Endothelial cell of umbilical vein (primary cell): ENCODE data around the gene MYO15A.

Experiments used
- EZH2 ChIP-seq: IDR thresholded peaks from 2 replicates; pipeline ENCODE4 v1.6.1; 2012; ENCODE audit warnings: borderline replicate concordance, low read depth, mild to moderate bottlenecking, moderate library complexity, low read length, inconsistent platforms; ENCODE audit not compliant: severe bottlenecking
- GATA2 ChIP-seq: IDR thresholded peaks from 2 replicates; pipeline ENCODE4 v1.7.0; 2011; ENCODE audit warnings: low read depth, mild to moderate bottlenecking, moderate library complexity, mixed read lengths, low read length; ENCODE audit not compliant: insufficient read length, insufficient read depth
- MAX ChIP-seq: IDR thresholded peaks from 2 replicates; pipeline ENCODE4 v1.6.1; 2011; ENCODE audit not compliant: insufficient read depth, insufficient read length
- MYC ChIP-seq: IDR thresholded peaks from one replicate; pipeline ENCODE4 v1.6.1; 2011; ENCODE audit warnings: mild to moderate bottlenecking, low read depth, low read length
- POLR2A ChIP-seq: IDR thresholded peaks from 2 replicates; pipeline ENCODE4 v1.6.1; 2012; ENCODE audit warnings: low read depth, mild to moderate bottlenecking, control low read depth, low read length
- POLR2AphosphoS5 ChIP-seq: IDR thresholded peaks from 2 replicates; pipeline ENCODE4 v1.6.1; 2012; ENCODE audit warnings: low read depth, mild to moderate bottlenecking, control low read depth, low read length, moderate library complexity; ENCODE audit not compliant: insufficient read depth
- TF ChIP-seq, protein P1 (sequence below), 2 donors: IDR thresholded peaks; 1 replicate in 1 of 2; 2 replicates in 1 of 2; pipeline ENCODE4 v1.5.1; 2011; ENCODE audit warnings: low read length in 2 of 2, mild to moderate bottlenecking in 2 of 2, moderate library complexity in 2 of 2, control low read depth in 1 of 2, inconsistent platforms in 1 of 2, low read depth in 1 of 2; ENCODE audit not compliant: insufficient read depth in 1 of 2; ENCODE audit errors: extremely low read depth in 1 of 2

DNA sequence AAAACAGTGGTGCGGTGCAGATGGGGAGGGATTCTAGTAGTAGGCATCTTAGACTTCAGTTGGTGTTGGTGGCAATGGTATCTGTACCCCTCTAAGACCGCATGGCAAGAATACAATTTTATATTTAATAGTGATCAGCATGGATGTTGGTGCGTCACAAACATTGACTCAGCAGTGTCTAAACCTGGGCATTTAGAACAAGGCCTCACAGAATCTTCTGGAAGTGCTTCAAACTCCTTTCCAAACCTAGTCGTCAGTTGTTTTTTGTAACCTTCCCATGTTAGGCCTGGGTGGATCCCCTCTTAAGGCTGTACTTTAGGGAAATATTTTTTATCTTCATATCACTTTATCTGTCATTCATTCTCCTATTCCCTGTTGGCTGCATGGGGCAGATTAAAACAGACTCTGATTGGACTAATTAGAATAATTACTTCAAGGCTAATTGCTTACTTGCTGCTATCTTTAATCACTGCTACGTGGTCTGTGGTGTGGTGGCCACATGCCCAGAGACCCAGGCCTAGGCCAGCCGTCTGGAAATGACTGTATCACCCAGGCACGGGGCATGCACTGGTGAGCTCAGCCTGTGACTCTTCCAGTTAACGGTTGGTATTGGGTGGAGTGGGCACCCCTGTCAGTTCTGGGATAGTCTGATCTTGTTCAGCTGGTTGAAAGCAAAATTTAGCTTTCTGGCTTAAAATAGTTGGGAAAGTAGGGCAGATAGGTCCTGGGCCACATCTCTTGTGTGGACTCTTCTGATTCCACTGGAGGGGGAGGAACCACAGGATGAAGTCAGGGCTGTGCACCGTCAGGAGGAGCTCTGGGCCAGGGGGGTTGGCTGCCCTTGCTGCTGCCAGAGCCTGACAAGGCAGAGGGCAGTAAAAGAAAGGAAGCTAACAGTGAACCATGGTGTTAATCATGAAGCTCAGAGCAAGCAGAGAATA lies 79.5 kb downstream of the MYO15A start:
- TF ChIP-seq POLR2A = no peak
- TF ChIP-seq, protein P1, sequence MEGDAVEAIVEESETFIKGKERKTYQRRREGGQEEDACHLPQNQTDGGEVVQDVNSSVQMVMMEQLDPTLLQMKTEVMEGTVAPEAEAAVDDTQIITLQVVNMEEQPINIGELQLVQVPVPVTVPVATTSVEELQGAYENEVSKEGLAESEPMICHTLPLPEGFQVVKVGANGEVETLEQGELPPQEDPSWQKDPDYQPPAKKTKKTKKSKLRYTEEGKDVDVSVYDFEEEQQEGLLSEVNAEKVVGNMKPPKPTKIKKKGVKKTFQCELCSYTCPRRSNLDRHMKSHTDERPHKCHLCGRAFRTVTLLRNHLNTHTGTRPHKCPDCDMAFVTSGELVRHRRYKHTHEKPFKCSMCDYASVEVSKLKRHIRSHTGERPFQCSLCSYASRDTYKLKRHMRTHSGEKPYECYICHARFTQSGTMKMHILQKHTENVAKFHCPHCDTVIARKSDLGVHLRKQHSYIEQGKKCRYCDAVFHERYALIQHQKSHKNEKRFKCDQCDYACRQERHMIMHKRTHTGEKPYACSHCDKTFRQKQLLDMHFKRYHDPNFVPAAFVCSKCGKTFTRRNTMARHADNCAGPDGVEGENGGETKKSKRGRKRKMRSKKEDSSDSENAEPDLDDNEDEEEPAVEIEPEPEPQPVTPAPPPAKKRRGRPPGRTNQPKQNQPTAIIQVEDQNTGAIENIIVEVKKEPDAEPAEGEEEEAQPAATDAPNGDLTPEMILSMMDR (IDR thresholded peaks at IDR 0.05; ENCODE audit: extremely low read depth in 1 of 2, insufficient read depth in 1 of 2, low read depth in 1 of 2, low read length in 2 of 2) = no peak
- peak; percentile 35 for TF ChIP-seq GATA2
- TF ChIP-seq EZH2 = no peak
- no peak for TF ChIP-seq POLR2AphosphoS5
- TF ChIP-seq MYC = no peak
- no peak for TF ChIP-seq MAX
